HFF-Myc (cell line): ENCODE measurements around the gene PRKAG2.

Source experiments
- DNase-seq: peaks from one replicate; pipeline ENCODE4 v3.0.0-alpha.2; 2011; ENCODE audit warnings: low read depth; ENCODE audit errors: extremely low read depth
- H3K4me3 ChIP-seq: replicated peaks from 2 replicates; pipeline ENCODE4 v1.5.1; 2011; ENCODE audit warnings: low read depth, mild to moderate bottlenecking, control low read depth, low read length
- TF ChIP-seq, protein P1 (sequence below): IDR thresholded peaks from 2 replicates; pipeline ENCODE4 v1.5.1; 2012; ENCODE audit warnings: mild to moderate bottlenecking, low read depth, low read length, control low read depth; ENCODE audit errors: missing control alignments

The PRKAG2 gene

GRCh38 chr7:151559557-151560183 is 317.2 kb downstream of the PRKAG2 start:
- no peak for DNase-seq
- TF ChIP-seq, protein P1, sequence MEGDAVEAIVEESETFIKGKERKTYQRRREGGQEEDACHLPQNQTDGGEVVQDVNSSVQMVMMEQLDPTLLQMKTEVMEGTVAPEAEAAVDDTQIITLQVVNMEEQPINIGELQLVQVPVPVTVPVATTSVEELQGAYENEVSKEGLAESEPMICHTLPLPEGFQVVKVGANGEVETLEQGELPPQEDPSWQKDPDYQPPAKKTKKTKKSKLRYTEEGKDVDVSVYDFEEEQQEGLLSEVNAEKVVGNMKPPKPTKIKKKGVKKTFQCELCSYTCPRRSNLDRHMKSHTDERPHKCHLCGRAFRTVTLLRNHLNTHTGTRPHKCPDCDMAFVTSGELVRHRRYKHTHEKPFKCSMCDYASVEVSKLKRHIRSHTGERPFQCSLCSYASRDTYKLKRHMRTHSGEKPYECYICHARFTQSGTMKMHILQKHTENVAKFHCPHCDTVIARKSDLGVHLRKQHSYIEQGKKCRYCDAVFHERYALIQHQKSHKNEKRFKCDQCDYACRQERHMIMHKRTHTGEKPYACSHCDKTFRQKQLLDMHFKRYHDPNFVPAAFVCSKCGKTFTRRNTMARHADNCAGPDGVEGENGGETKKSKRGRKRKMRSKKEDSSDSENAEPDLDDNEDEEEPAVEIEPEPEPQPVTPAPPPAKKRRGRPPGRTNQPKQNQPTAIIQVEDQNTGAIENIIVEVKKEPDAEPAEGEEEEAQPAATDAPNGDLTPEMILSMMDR: no peak
- no peak overlapping the region for H3K4me3 ChIP-seq

- H3K4me3 ChIP-seq: no peak overlapping the region
- DNase-seq: no peak
- TF ChIP-seq, protein P1: no peak
These were observed 318.3 kb downstream of the PRKAG2 start for GRCh38 chr7:151558575-151558974.

DNA sequence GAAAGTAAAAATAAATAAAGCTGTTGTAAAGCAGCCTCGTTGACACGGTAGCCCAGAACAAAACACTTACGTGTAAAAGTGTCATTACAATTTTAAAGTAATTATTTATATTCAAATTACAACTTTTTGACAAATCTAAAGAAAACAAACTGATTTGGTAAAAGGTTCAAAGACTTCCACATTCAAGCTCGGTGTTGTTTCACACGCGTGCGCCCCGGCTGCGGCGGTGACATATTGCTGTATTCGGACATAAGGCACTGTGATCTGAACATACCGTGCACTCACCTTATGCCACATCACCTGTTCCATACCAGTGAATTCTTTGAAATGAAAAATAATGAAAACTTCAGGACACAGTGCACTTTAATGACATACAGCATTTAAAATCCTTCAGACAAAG is 320.3 kb downstream of the PRKAG2 start:
- TF ChIP-seq, protein P1: no peak
- H3K4me3 ChIP-seq: no peak overlapping the region
- DNase-seq: no peak

- DNase-seq: no peak
- H3K4me3 ChIP-seq: no peak overlapping the region
- TF ChIP-seq, protein P1: no peak
These were observed 323.6 kb downstream of the PRKAG2 start for GRCh38 chr7:151553356-151553755.

GRCh38 chr7:151552352-151553028 is 324.4 kb downstream of the PRKAG2 start:
- TF ChIP-seq, protein P1: no peak
- DNase-seq: no peak
- H3K4me3 ChIP-seq: no peak overlapping the region

- TF ChIP-seq, protein P1: no peak
- DNase-seq: no peak
- no peak overlapping the region for H3K4me3 ChIP-seq
These were observed 325.1 kb downstream of the PRKAG2 start for GRCh38 chr7:151551820-151552219.
